Liver (tissue), 9 donors: ENCODE data around the gene CST4. TPM values are rescaled to one million over a fixed set of nuclear protein-coding genes. Genes with fewer than 3 reads are reported as not detected.
"Not testable (repeated sequence)": the region's sequence is repeated elsewhere in the genome, so short reads cannot be mapped to it uniquely, and the experiment has no call there.

ENCODE experiments used
- DNase-seq: peaks from one replicate; pipeline ENCODE4 v3.0.0-alpha.2; 2017; ENCODE audit warnings: low spot score
- H3K27ac ChIP-seq, 2 donors: one replicate each; pipeline ENCODE4 v1.7.0; 2013; ENCODE audit warnings: inconsistent platforms in 2 of 2, low read length in 2 of 2, control low read depth in 1 of 2, low read depth in 1 of 2, mild to moderate bottlenecking in 1 of 2
- H3K27me3 ChIP-seq, 4 donors: one replicate each; pipeline versions ENCODE4 v1.6.1 to v1.7.0; 2013; ENCODE audit warnings: low read length in 3 of 4, inconsistent platforms in 1 of 4, mild to moderate bottlenecking in 1 of 4, moderate library complexity in 1 of 4; ENCODE audit not compliant: control insufficient read depth in 4 of 4, insufficient read depth in 4 of 4
- H3K36me3 ChIP-seq, 4 donors: one replicate each; pipeline versions ENCODE4 v1.6.1 to v1.7.0; 2013; ENCODE audit warnings: low read length in 3 of 4, mild to moderate bottlenecking in 3 of 4, low read depth in 1 of 4, moderate library complexity in 1 of 4; ENCODE audit not compliant: control insufficient read depth in 4 of 4, insufficient read depth in 3 of 4
- H3K4me1 ChIP-seq, 4 donors: one replicate each; pipeline versions ENCODE4 v1.6.1 to v1.7.0; 2013; ENCODE audit warnings: low read length in 3 of 4, mild to moderate bottlenecking in 3 of 4, moderate library complexity in 1 of 4; ENCODE audit not compliant: control insufficient read depth in 4 of 4, insufficient read depth in 4 of 4
- H3K4me3 ChIP-seq, 3 donors: one replicate each; pipeline versions ENCODE4 v1.6.1 to v1.7.0; 2013; ENCODE audit warnings: low read length in 3 of 3, control low read depth in 1 of 3, low read depth in 1 of 3, mild to moderate bottlenecking in 1 of 3
- H3K9ac ChIP-seq, 2 donors: one replicate each; pipeline ENCODE4 v1.7.0; 2013; ENCODE audit warnings: low read length in 2 of 2, mild to moderate bottlenecking in 2 of 2, moderate library complexity in 2 of 2, control low read depth in 1 of 2, low read depth in 1 of 2
- H3K9me3 ChIP-seq, 4 donors: one replicate each; pipeline versions ENCODE4 v1.6.1 to v1.7.0; 2013; ENCODE audit warnings: low read length in 3 of 4; ENCODE audit not compliant: control insufficient read depth in 4 of 4
- ATF3 ChIP-seq: IDR thresholded peaks from 2 replicates; pipeline ENCODE4 v1.6.1; 2016; ENCODE audit warnings: antibody characterized with exemption
- EGR1 ChIP-seq, 2 donors: IDR thresholded peaks; 2 replicates each; pipeline ENCODE4 v1.6.1; 2016 to 2018; ENCODE audit warnings: antibody characterized with exemption in 2 of 2, low read depth in 2 of 2
- FOXA1 ChIP-seq: IDR thresholded peaks from 2 replicates; pipeline ENCODE4 v1.6.1; 2016; ENCODE audit warnings: antibody characterized with exemption
- FOXA2 ChIP-seq: IDR thresholded peaks from 2 replicates; pipeline ENCODE4 v1.6.1; 2016; ENCODE audit warnings: antibody characterized with exemption
- GABPA ChIP-seq, 2 donors: IDR thresholded peaks in 1 of 2; conservative IDR thresholded peaks in 1 of 2; 2 replicates each; pipeline ENCODE4 v1.6.1; 2016; ENCODE audit warnings: antibody characterized with exemption in 2 of 2, mild to moderate bottlenecking in 1 of 2, moderate library complexity in 1 of 2
- HNF4A ChIP-seq, 2 donors: conservative IDR thresholded peaks; 2 replicates each; pipeline ENCODE4 v1.6.1; 2016; ENCODE audit warnings: antibody characterized with exemption in 2 of 2, mild to moderate bottlenecking in 2 of 2
- HNF4G ChIP-seq: IDR thresholded peaks from 2 replicates; pipeline ENCODE4 v1.6.1; 2016; ENCODE audit warnings: antibody characterized with exemption
- JUND ChIP-seq, 2 donors: IDR thresholded peaks; 2 replicates each; pipeline ENCODE4 v1.6.1; 2016; ENCODE audit warnings: antibody characterized with exemption in 2 of 2
- MAX ChIP-seq: IDR thresholded peaks from 2 replicates; pipeline ENCODE4 v1.6.1; 2016; ENCODE audit warnings: antibody characterized with exemption
- REST ChIP-seq: IDR thresholded peaks from 2 replicates; pipeline ENCODE4 v1.6.1; 2016; ENCODE audit warnings: antibody characterized with exemption, mild to moderate bottlenecking
- RXRA ChIP-seq, 2 donors: IDR thresholded peaks; 2 replicates each; pipeline ENCODE4 v1.6.1; 2017 to 2018; ENCODE audit warnings: antibody characterized with exemption in 2 of 2, mild to moderate bottlenecking in 1 of 2
- SP1 ChIP-seq: IDR thresholded peaks from 2 replicates; pipeline ENCODE4 v1.6.1; 2018; ENCODE audit warnings: antibody characterized with exemption, mild to moderate bottlenecking
- TAF1 ChIP-seq: conservative IDR thresholded peaks from 2 replicates; pipeline ENCODE4 v1.6.1; 2016; ENCODE audit warnings: antibody characterized with exemption, mild to moderate bottlenecking
- YY1 ChIP-seq: IDR thresholded peaks from 2 replicates; pipeline ENCODE4 v1.6.1; 2016; ENCODE audit warnings: antibody characterized with exemption, mild to moderate bottlenecking
- ZBTB33 ChIP-seq: IDR thresholded peaks from 2 replicates; pipeline ENCODE4 v1.6.1; 2016; ENCODE audit warnings: antibody characterized with exemption
- WGBS: extraction: QIAGEN DNeasy Blood & Tissue Kit; methylation state at CpG from one replicate; pipeline ENCODE4 v1.1.7; 2013; 5-methylcytosine and 5-hydroxymethylcytosine counted together
- polyA plus RNA-seq, 2 donors: library from polyadenylated mRNA; stranded (reverse) in 1 of 2; unstranded in 1 of 2; fragments of 200-250 nt in 1 of 2; fragments of >200 nt in 1 of 2; fragmentation: Nextera tagmentation in 1 of 2; extraction: Ambion mirVana in 1 of 2; gene quantifications; one replicate each; pipeline versions ENCODE4 v1.2.1 to v1.2.3, GENCODE V29; 2013 to 2015
- total RNA-seq, 2 donors: library from RNA; depleted of rRNA; stranded (reverse); fragments of >200 nt; gene quantifications; one replicate each; pipeline ENCODE4 v1.2.3, GENCODE V29; 2014
- donor health status: healthy.
- donor health status: healthy.
- donor health status: healthy.
- donor health status: healthy.
- donor health status: healthy.

The CST4 gene
- total and polyA plus RNA-seq, 4 donors = not detected

GRCh38 chr20:23659989-23660837, 28.6 kb downstream of the CST4 start:
- DNase-seq = no peak

GRCh38 chr20:23659610-23659988, 29.2 kb downstream of the CST4 start:
- not testable (repeated sequence) for H3K27me3 ChIP-seq, H3K4me3 ChIP-seq, H3K36me3 ChIP-seq, H3K27ac ChIP-seq, H3K4me1 ChIP-seq, DNase-seq, H3K9ac ChIP-seq, H3K9me3 ChIP-seq
- WGBS = 90% methylated on average over 2 of the region's 2 CpGs

More at GRCh38 chr20:23659989-23660837, 28.6 kb downstream of the CST4 start:
- Histone ChIP-seq H3K27ac (no peak overlapping the region), H3K9ac (no peak overlapping the region), H3K4me1 (peaks cover 0 to 5% (median 0%) of the 10 kb centered on the region in 4 donors), H3K27me3 (no peaks in the 10 kb centered on the region), H3K4me3 (no peak overlapping the region), H3K36me3 (no peaks in the 10 kb centered on the region), H3K9me3 (no peaks in the 10 kb centered on the region)
- TF ChIP-seq FOXA2 = no peak
- TF ChIP-seq HNF4A (conservative IDR thresholded peaks at IDR 0.05) = no peak
- no peak for TF ChIP-seq FOXA1
- TF ChIP-seq RXRA (IDR thresholded peaks at IDR 0.05) = no peak
- TF ChIP-seq HNF4G = no peak
- TF ChIP-seq SP1 = no peak
- no peak for TF ChIP-seq ATF3
- no peak for TF ChIP-seq GABPA (IDR thresholded peaks at IDR 0.05 in 1 of 2, conservative IDR thresholded peaks at IDR 0.05 in 1 of 2)
- TF ChIP-seq YY1 = no peak
- TF ChIP-seq EGR1 (IDR thresholded peaks at IDR 0.05; ENCODE audit: low read depth in 2 of 2) = no peak
- no peak for TF ChIP-seq JUND (IDR thresholded peaks at IDR 0.05)
- WGBS = 64% methylated on average over 8 of the region's 8 CpGs

- no peak for TF ChIP-seq EGR1 (IDR thresholded peaks at IDR 0.05; ENCODE audit: low read depth in 2 of 2)
- TF ChIP-seq TAF1 = no peak
- no peak for TF ChIP-seq JUND (IDR thresholded peaks at IDR 0.05)
- TF ChIP-seq RXRA (IDR thresholded peaks at IDR 0.05) = no peak
- TF ChIP-seq ZBTB33 = no peak
- TF ChIP-seq SP1 = no peak
- no peak for TF ChIP-seq REST
- no peak for TF ChIP-seq FOXA1
- TF ChIP-seq GABPA (IDR thresholded peaks at IDR 0.05 in 1 of 2, conservative IDR thresholded peaks at IDR 0.05 in 1 of 2) = no peak
- TF ChIP-seq FOXA2 = no peak
- TF ChIP-seq ATF3 = no peak
- TF ChIP-seq MAX = no peak
- no peak for TF ChIP-seq HNF4G
- TF ChIP-seq HNF4A (conservative IDR thresholded peaks at IDR 0.05) = no peak
- Histone ChIP-seq H3K9ac (no peak overlapping the region), H3K4me3 (no peak overlapping the region), H3K27ac (no peak overlapping the region), H3K27me3 (no peaks in the 10 kb centered on the region), H3K9me3 (no peaks in the 10 kb centered on the region), H3K36me3 (no peaks in the 10 kb centered on the region), H3K4me1 (peaks cover 0 to 5% (median 1%) of the 10 kb centered on the region in 4 donors)
- WGBS = 89% methylated on average over 8 of the region's 8 CpGs
- DNase-seq = no peak
Observed at GRCh38 chr20:23658989-23659609, 29.7 kb downstream of the CST4 start.
